Esophagus squamous epithelium (tissue), 4 donors: ENCODE data around the gene BRMS1.

Source experiments
- POLR2A ChIP-seq, 4 donors: fragments of 450-650 bp; IDR thresholded peaks; one replicate each; pipeline ENCODE4 v1.6.1; 2017; ENCODE audit warnings: antibody characterized with exemption in 4 of 4, mild to moderate bottlenecking in 4 of 4, moderate library complexity in 3 of 4
- TF ChIP-seq, protein P1 (sequence below), 6 experiments: fragments of 450-650 bp in 4 of 6; fragments of 200-600 bp in 2 of 6; sonication (generic) in 2 of 6; IDR thresholded peaks; one replicate each; pipeline ENCODE4 v1.5.1; 2016 to 2019; ENCODE audit warnings: antibody characterized with exemption in 6 of 6, mild to moderate bottlenecking in 4 of 6, moderate library complexity in 4 of 6

DNA sequence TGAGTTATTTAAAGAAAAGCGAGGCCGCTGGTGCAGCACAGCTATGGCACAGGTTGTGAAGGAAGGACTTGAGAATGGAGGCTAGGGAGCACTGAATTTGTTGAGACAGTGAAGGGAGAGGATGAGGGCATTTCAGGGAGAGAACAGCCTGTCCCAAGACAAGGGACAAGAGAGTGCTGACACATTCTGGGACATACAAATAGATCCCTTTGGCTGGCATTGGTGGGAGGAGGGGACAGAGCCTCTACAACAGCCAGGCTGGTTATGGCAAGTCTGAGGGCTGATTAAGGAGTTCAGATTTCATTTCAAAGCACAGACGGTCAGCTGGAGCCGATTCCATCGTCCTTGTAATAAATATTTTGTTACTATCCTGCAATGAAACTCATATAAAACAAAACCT is 28.4 kb upstream of the BRMS1 start:
- TF ChIP-seq, protein P1, sequence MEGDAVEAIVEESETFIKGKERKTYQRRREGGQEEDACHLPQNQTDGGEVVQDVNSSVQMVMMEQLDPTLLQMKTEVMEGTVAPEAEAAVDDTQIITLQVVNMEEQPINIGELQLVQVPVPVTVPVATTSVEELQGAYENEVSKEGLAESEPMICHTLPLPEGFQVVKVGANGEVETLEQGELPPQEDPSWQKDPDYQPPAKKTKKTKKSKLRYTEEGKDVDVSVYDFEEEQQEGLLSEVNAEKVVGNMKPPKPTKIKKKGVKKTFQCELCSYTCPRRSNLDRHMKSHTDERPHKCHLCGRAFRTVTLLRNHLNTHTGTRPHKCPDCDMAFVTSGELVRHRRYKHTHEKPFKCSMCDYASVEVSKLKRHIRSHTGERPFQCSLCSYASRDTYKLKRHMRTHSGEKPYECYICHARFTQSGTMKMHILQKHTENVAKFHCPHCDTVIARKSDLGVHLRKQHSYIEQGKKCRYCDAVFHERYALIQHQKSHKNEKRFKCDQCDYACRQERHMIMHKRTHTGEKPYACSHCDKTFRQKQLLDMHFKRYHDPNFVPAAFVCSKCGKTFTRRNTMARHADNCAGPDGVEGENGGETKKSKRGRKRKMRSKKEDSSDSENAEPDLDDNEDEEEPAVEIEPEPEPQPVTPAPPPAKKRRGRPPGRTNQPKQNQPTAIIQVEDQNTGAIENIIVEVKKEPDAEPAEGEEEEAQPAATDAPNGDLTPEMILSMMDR (IDR thresholded peaks at IDR 0.05), result no peak
- no peak for TF ChIP-seq POLR2A (IDR thresholded peaks at IDR 0.05)
